ENCODE measurements around the gene TMC2. TPM values are rescaled to one million over a fixed set of nuclear protein-coding genes. Genes with fewer than 3 reads are reported as not detected.
"Not testable (repeated sequence)": the region's sequence is repeated elsewhere in the genome, so short reads cannot be mapped to it uniquely, and the experiment has no call there.

TMC2 gene
- total RNA-seq, 3 donors from 2014 or later, result 0.15 to 0.96 (median 0.33) TPM

GRCh38 chr20:2518096-2518495 lies 18.3 kb upstream of the TMC2 start:
- DNase-seq (ENCODE audit: low spot score in 2 of 2), result no peak
- no peaks in the 10 kb centered on the region for H3K4me1 ChIP-seq
- no peak overlapping the region for H3K27ac ChIP-seq
- H3K36me3 ChIP-seq, result no peaks in the 10 kb centered on the region
- no peaks in the 10 kb centered on the region for H3K9me3 ChIP-seq
- no peak for TF ChIP-seq POLR2AphosphoS5 (IDR thresholded peaks at IDR 0.05)
- TF ChIP-seq CTCF (IDR thresholded peaks at IDR 0.05), result no peak
- TF ChIP-seq POLR2A (IDR thresholded peaks at IDR 0.05), result no peak
- intact Hi-C loops (cut with DNase I; ENCODE audit: low total_unique reads), result no loop called here
- no peaks in the 10 kb centered on the region for H3K27me3 ChIP-seq
- H3K4me3 ChIP-seq, result no peak overlapping the region

GRCh38 chr20:2518558-2518957 lies 17.8 kb upstream of the TMC2 start:
- no peak for TF ChIP-seq POLR2A (IDR thresholded peaks at IDR 0.05)
- intact Hi-C loops (cut with DNase I; ENCODE audit: low total_unique reads), result no loop called here
- Histone ChIP-seq H3K9me3 (no peaks in the 10 kb centered on the region), H3K4me3 (no peak overlapping the region), H3K4me1 (no peaks in the 10 kb centered on the region), H3K27ac (no peak overlapping the region), H3K27me3 (no peaks in the 10 kb centered on the region), H3K36me3 (no peaks in the 10 kb centered on the region)
- DNase-seq (ENCODE audit: low spot score in 2 of 2), result no peak

GRCh38 chr20:2519115-2519809 lies 17.1 kb upstream of the TMC2 start:
- Histone ChIP-seq H3K36me3 (no peaks in the 10 kb centered on the region), H3K27me3 (no peaks in the 10 kb centered on the region), H3K4me1 (no peaks in the 10 kb centered on the region), H3K27ac (no peak overlapping the region), H3K4me3 (no peak overlapping the region), H3K9me3 (no peaks in the 10 kb centered on the region)
- DNase-seq (ENCODE audit: low spot score in 2 of 2), result no peak
- intact Hi-C loops (cut with DNase I; ENCODE audit: low total_unique reads), result no loop called here
- no peak for TF ChIP-seq CTCF (IDR thresholded peaks at IDR 0.05)
- TF ChIP-seq POLR2A (IDR thresholded peaks at IDR 0.05), result no peak
- TF ChIP-seq POLR2AphosphoS5 (IDR thresholded peaks at IDR 0.05), result no peak

- Histone ChIP-seq H3K4me3 (no peak overlapping the region), H3K36me3 (no peaks in the 10 kb centered on the region), H3K27ac (no peak overlapping the region), H3K4me1 (no peaks in the 10 kb centered on the region), H3K9me3 (no peaks in the 10 kb centered on the region), H3K27me3 (no peaks in the 10 kb centered on the region)
- intact Hi-C loops (cut with DNase I; ENCODE audit: low total_unique reads), result no loop called here
- DNase-seq (ENCODE audit: low spot score in 2 of 2), result no peak
- no peak for TF ChIP-seq CTCF (IDR thresholded peaks at IDR 0.05)
- TF ChIP-seq POLR2A (IDR thresholded peaks at IDR 0.05), result no peak
- no peak for TF ChIP-seq POLR2AphosphoS5 (IDR thresholded peaks at IDR 0.05)
Observed at GRCh38 chr20:2520617-2521016, 15.8 kb upstream of the TMC2 start.

GRCh38 chr20:2521369-2522305 lies 14.7 kb upstream of the TMC2 start:
- Histone ChIP-seq H3K36me3 (no peaks in the 10 kb centered on the region), H3K27me3 (no peaks in the 10 kb centered on the region), H3K9me3 (no peaks in the 10 kb centered on the region), H3K27ac (no peak overlapping the region), H3K4me3 (no peak overlapping the region), H3K4me1 (no peaks in the 10 kb centered on the region)
- intact Hi-C loops (cut with DNase I; ENCODE audit: low total_unique reads), result no loop called here
- no peak for DNase-seq (ENCODE audit: low spot score in 2 of 2)
- peak; percentile 48 to 79 (median 62) for TF ChIP-seq CTCF (IDR thresholded peaks at IDR 0.05)
- no peak for TF ChIP-seq POLR2AphosphoS5 (IDR thresholded peaks at IDR 0.05)

GRCh38 chr20:2522826-2523429 lies 13.4 kb upstream of the TMC2 start:
- not testable (repeated sequence) for H3K9me3 ChIP-seq

More at GRCh38 chr20:2522826-2523429, 13.4 kb upstream of the TMC2 start:
- H3K4me1 ChIP-seq; intact Hi-C loops (cut with DNase I; ENCODE audit: low total_unique reads); H3K36me3 ChIP-seq; H3K4me3 ChIP-seq; H3K27ac ChIP-seq; DNase-seq (ENCODE audit: low spot score in 2 of 2); H3K27me3 ChIP-seq: not testable (repeated sequence)

All from breast epithelium (tissue), 4 donors.